ENCODE data around the gene GUCA1A.
"Not testable (repeated sequence)": the region's sequence is repeated elsewhere in the genome, so short reads cannot be mapped to it uniquely, and the experiment has no call there.

Gene GUCA1A

DNA sequence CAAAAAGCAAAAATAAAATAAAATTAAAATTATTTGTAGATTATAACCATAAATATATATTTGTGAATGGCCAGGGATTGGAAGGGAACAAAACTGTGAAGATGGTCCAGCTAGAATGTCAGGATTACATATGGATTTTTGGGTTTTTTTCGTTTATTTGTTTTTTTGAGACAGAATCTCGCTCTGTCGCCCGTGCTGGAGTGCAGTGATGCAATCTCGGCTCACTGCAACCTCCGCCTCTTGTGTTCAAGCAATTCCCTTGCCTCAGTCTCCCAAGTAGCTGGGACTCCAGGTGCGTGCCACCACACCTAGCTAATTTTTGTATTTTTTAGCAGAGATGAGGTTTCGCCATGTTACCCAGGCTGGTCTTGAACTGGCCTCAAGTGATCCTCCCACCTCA lies 22.9 kb upstream of the GUCA1A start:
- H3K4me3 ChIP-seq (ENCODE audit: low read length): no peak overlapping the region
- no peak overlapping the region for H3K9ac ChIP-seq (ENCODE audit: low read length)
- H3K27me3 ChIP-seq (replicated peaks; ENCODE audit: control insufficient read depth, insufficient read depth, low read length): no peaks in the 10 kb centered on the region
- H3K36me3 ChIP-seq (ENCODE audit: control insufficient read depth, insufficient read depth, low read length, severe bottlenecking): no peaks in the 10 kb centered on the region
- no peak for DNase-seq (ENCODE audit: low read depth)
- H3K4me1 ChIP-seq (ENCODE audit: control insufficient read depth, insufficient read depth, low read length): no peaks in the 10 kb centered on the region
- no peaks in the 10 kb centered on the region for H3K9me3 ChIP-seq (ENCODE audit: control insufficient read depth, low read length)

DNA sequence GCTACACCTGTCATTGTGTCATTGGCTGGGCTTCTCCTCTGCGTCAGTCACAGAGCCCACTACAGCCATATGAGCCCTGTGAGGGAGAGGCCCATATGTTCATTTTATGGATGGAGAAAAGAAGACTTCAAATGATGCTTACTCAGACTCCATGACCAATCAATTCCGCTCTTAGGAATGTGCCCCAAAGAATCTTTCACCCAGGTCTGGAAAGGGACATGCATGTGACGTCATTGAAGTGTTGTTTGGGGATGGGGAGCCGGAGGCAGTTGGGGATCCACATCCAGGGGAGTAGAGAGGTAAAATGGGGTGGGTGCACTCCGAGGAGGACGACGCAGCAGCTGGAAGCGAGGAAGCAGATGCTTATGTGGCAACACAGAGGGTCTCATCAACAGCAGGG lies 21.1 kb upstream of the GUCA1A start:
- Histone ChIP-seq H3K9ac (ENCODE audit: low read length) (no peak overlapping the region), H3K4me3 (ENCODE audit: low read length) (no peak overlapping the region), H3K4me1 (ENCODE audit: control insufficient read depth, insufficient read depth, low read length) (no peaks in the 10 kb centered on the region), H3K36me3 (ENCODE audit: control insufficient read depth, insufficient read depth, low read length, severe bottlenecking) (no peaks in the 10 kb centered on the region), H3K9me3 (ENCODE audit: control insufficient read depth, low read length) (no peaks in the 10 kb centered on the region), H3K27me3 (replicated peaks; ENCODE audit: control insufficient read depth, insufficient read depth, low read length) (no peaks in the 10 kb centered on the region)
- peak; percentile 16 for DNase-seq (ENCODE audit: low read depth)

DNA sequence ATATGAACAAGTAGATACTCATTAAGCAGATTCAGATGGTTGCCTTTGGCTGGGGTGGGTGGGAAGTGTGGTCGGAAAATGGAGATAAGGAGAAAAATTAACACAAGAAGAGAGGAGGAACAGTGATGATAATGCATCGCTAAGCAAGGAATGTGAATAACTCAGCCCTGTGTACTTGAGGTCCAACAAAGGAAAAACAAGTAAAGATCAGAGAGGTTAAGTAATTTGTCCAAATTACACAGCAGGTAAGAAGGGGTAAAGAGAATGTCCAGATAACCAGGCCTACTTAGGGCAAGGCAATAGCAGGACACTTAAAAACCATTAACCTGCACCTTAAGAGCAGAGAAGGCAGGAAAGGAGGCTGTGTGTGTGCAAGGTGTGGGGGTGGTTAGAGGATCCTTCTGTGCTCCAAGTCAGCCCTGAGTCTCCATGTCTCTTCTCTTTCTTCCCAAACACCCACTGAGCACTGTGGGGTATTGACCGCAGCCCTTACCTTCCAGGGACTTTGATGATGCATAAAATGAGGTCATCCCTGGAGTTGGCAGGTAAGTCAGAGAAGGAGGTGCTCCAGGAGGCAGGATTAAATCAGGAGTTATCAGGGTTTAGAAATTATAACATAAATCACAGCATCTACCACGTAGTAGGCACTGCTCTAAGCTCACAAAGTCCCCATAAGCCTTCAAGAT lies 20.5 kb upstream of the GUCA1A start:
- DNase-seq (ENCODE audit: low read depth); H3K36me3 ChIP-seq (ENCODE audit: control insufficient read depth, insufficient read depth, low read length, severe bottlenecking); H3K4me3 ChIP-seq (ENCODE audit: low read length); H3K27me3 ChIP-seq (replicated peaks; ENCODE audit: control insufficient read depth, insufficient read depth, low read length); H3K9me3 ChIP-seq (ENCODE audit: control insufficient read depth, low read length); H3K4me1 ChIP-seq (ENCODE audit: control insufficient read depth, insufficient read depth, low read length); H3K9ac ChIP-seq (ENCODE audit: low read length): not testable (repeated sequence)

DNA sequence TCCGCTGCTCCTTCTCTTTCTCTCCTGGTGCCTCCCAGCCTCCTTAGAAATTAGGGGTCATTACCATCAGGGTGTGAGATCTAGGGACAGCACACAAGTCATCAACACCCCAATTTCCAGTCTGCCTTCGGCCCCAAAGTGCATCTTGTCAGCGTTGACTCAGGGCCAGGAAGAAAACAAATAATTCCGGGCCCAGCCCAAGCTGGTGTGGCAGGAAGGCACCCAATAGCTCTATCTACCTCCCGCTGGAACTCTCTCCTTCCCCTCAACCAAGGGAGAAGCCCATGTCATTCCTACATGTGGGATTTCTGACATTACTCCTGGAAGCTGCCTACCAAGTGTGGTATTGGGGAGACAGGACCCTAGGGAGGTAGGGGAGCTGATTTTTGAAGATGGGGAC lies 19.2 kb upstream of the GUCA1A start:
- no peaks in the 10 kb centered on the region for H3K36me3 ChIP-seq (ENCODE audit: control insufficient read depth, insufficient read depth, low read length, severe bottlenecking)
- no peak for DNase-seq (ENCODE audit: low read depth)
- H3K4me3 ChIP-seq (ENCODE audit: low read length): no peak overlapping the region
- no peak overlapping the region for H3K9ac ChIP-seq (ENCODE audit: low read length)
- H3K4me1 ChIP-seq (ENCODE audit: control insufficient read depth, insufficient read depth, low read length): peaks cover 5% of the 10 kb centered on the region
- no peaks in the 10 kb centered on the region for H3K27me3 ChIP-seq (replicated peaks; ENCODE audit: control insufficient read depth, insufficient read depth, low read length)
- no peaks in the 10 kb centered on the region for H3K9me3 ChIP-seq (ENCODE audit: control insufficient read depth, low read length)

DNA sequence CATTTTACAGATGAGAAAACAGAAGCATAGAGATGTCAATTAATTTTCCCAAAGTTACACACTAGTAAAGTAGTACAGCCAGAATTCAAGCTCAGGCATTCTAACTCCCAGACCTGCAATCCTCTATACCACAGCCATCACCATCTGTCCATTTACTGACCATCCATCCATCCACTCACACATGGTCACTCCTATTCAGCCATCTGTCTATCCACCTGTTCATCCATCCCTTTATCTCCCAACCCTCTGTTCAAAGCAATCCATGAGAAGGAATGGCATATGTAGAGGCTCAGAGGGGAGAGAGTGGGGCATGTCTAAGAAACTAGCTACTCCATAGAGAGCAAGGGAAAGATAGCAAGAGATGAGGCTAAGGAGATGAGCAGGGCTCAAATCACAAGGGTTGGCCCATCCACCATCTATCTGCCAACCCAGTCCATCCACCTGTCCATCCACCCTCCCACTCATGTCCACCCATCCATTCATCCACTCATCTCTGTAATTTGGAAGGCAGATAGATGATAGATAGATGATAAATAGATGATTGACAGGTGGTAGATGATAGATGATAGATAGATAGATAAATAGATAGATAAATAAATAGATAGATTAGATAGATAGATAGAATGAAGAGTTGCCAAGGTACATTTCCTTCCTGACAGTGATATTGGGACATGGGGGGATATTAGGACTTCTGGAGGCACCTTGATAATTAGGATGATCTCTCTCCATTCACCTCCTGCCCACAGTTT lies 18.5 kb upstream of the GUCA1A start:
- no peak overlapping the region for H3K4me3 ChIP-seq (ENCODE audit: low read length)
- peaks cover 5% of the 10 kb centered on the region for H3K4me1 ChIP-seq (ENCODE audit: control insufficient read depth, insufficient read depth, low read length)
- no peaks in the 10 kb centered on the region for H3K9me3 ChIP-seq (ENCODE audit: control insufficient read depth, low read length)
- DNase-seq (ENCODE audit: low read depth): no peak
- no peaks in the 10 kb centered on the region for H3K27me3 ChIP-seq (replicated peaks; ENCODE audit: control insufficient read depth, insufficient read depth, low read length)
- no peak overlapping the region for H3K9ac ChIP-seq (ENCODE audit: low read length)
- no peaks in the 10 kb centered on the region for H3K36me3 ChIP-seq (ENCODE audit: control insufficient read depth, insufficient read depth, low read length, severe bottlenecking)

DNA sequence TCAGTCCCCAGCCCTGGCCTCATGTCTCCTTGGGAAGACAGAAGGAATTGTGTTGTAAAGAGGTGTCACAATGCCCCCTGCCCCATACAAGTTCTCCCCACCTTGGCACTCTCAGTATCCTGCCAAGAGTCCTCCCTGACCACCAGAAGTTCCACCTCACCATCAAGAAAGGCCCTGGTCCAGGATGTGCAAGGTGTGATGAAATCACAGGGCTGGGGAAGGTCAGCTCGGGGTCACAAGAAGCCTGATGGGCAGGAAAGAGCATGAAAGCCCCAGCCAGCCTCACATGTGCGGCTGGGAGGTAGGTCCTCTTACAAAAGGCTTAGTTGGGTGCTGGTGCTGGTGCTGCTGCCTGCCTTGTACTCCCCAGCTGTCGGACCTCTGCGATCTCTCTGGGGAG lies 17.9 kb upstream of the GUCA1A start:
- DNase-seq (ENCODE audit: low read depth): no peak
- H3K9ac ChIP-seq (ENCODE audit: low read length): no peak overlapping the region

DNA sequence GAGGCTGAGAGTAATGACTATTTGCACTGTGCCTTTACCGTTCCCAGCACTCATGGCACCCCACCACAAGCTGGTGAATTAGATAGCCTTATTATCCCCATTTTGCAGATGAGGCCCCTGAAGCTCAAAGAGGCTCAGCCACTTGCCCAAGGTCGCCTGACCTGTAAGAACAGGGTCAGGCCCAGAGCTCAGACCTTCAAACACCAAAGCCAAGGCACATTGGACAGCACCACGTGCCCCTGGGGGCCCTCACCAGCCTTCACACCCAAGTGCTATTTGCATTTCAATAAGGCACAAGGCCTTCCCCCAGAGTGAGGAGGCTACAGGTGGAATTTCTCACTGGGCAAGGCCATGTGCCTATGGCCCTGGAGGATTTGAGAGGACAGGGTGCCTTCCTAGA lies 16.5 kb upstream of the GUCA1A start:
- Histone ChIP-seq H3K27me3 (replicated peaks; ENCODE audit: control insufficient read depth, insufficient read depth, low read length) (no peaks in the 10 kb centered on the region), H3K36me3 (ENCODE audit: control insufficient read depth, insufficient read depth, low read length, severe bottlenecking) (no peaks in the 10 kb centered on the region), H3K9ac (ENCODE audit: low read length) (no peak overlapping the region), H3K4me3 (ENCODE audit: low read length) (no peak overlapping the region), H3K9me3 (ENCODE audit: control insufficient read depth, low read length) (no peaks in the 10 kb centered on the region), H3K4me1 (ENCODE audit: control insufficient read depth, insufficient read depth, low read length) (peaks cover 5% of the 10 kb centered on the region)
- DNase-seq (ENCODE audit: low read depth): no peak

More for the DNA sequence above, 17.9 kb upstream of the GUCA1A start:
- Histone ChIP-seq H3K27me3 (replicated peaks; ENCODE audit: control insufficient read depth, insufficient read depth, low read length) (no peaks in the 10 kb centered on the region), H3K9me3 (ENCODE audit: control insufficient read depth, low read length) (no peaks in the 10 kb centered on the region), H3K36me3 (ENCODE audit: control insufficient read depth, insufficient read depth, low read length, severe bottlenecking) (no peaks in the 10 kb centered on the region), H3K4me3 (ENCODE audit: low read length) (no peak overlapping the region), H3K4me1 (ENCODE audit: control insufficient read depth, insufficient read depth, low read length) (peaks cover 5% of the 10 kb centered on the region)

DNA sequence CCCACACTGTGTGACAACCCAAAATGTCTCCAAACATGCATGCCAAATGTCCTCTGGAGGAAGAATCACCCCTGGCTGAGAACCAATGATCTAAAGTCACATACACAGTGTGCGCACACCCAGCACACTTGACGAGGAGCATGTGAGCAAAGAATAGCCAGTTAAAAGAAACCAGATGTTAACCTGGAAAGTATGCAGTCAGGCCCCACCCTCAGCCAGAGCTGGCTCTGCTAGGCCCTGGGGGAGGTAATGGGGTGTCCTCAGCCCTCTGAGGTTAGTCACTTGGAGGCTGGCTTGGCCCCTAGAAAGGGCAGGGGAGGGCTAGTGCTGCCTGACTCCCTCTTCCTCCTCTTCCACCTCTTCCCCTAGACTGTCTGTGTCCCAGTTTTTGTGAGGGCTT lies 15.2 kb upstream of the GUCA1A start:
- H3K36me3 ChIP-seq (ENCODE audit: control insufficient read depth, insufficient read depth, low read length, severe bottlenecking): no peaks in the 10 kb centered on the region
- no peaks in the 10 kb centered on the region for H3K9me3 ChIP-seq (ENCODE audit: control insufficient read depth, low read length)
- peak; percentile 77 for DNase-seq (ENCODE audit: low read depth)
- H3K4me3 ChIP-seq (ENCODE audit: low read length): no peak overlapping the region
- H3K27me3 ChIP-seq (replicated peaks; ENCODE audit: control insufficient read depth, insufficient read depth, low read length): no peaks in the 10 kb centered on the region
- peaks cover 5% of the 10 kb centered on the region for H3K4me1 ChIP-seq (ENCODE audit: control insufficient read depth, insufficient read depth, low read length)
- no peak overlapping the region for H3K9ac ChIP-seq (ENCODE audit: low read length)

DNA sequence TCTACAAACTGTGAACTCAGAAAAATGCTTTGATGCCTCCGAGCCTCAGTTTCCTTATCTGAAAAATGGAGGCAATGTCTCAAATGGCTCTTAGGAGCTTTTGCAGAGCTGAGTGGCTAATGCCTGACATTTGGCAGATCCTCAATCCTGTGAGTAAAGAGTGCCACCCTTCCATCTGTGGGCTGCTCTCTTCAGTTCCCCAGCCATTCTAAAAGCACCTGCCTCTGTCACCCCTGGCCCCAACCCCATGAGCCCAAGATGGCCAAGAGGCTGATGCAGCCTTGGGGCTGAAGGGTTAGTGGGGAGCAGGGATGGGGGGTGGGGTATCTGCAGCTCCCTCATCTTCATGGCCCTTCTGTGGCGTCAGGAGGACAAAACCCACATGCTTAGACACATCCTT lies 14.5 kb upstream of the GUCA1A start:
- H3K9ac ChIP-seq (ENCODE audit: low read length): no peak overlapping the region
- H3K4me1 ChIP-seq (ENCODE audit: control insufficient read depth, insufficient read depth, low read length): peaks cover 5% of the 10 kb centered on the region
- no peaks in the 10 kb centered on the region for H3K27me3 ChIP-seq (replicated peaks; ENCODE audit: control insufficient read depth, insufficient read depth, low read length)
- no peaks in the 10 kb centered on the region for H3K9me3 ChIP-seq (ENCODE audit: control insufficient read depth, low read length)
- H3K36me3 ChIP-seq (ENCODE audit: control insufficient read depth, insufficient read depth, low read length, severe bottlenecking): no peaks in the 10 kb centered on the region
- no peak for DNase-seq (ENCODE audit: low read depth)
- no peak overlapping the region for H3K4me3 ChIP-seq (ENCODE audit: low read length)

DNA sequence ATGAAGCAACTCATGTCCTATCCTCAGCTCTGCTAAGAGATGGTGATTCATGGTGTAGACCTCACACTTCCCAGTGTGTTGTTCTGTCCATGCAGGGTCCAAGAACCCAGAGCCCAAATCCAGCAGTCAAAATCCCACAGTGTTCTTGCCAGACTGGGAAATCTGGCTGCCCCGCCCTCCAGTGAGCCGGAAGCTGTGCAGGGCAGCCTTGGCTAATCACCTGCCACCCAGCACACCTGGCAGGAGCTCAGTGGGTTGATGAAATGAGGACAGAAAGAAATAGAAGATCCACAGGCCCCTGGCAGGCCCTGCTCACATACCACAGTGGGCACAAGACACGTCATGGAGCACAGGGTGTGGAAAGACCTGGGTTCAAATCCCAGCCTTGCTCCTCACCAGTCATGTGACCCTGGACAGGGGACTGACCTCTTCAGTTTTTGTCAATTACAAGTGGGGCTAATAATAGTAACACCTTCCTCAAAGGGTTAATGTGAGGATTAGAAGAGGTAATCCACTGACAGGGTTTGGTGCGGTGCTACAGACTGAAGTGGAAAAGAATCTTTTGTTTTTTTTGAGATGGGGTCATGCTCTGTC lies 13.6 kb upstream of the GUCA1A start:
- Histone ChIP-seq H3K9ac (ENCODE audit: low read length) (no peak overlapping the region), H3K4me3 (ENCODE audit: low read length) (no peak overlapping the region), H3K9me3 (ENCODE audit: control insufficient read depth, low read length) (no peaks in the 10 kb centered on the region), H3K27me3 (replicated peaks; ENCODE audit: control insufficient read depth, insufficient read depth, low read length) (no peaks in the 10 kb centered on the region), H3K4me1 (ENCODE audit: control insufficient read depth, insufficient read depth, low read length) (peaks cover 8% of the 10 kb centered on the region), H3K36me3 (ENCODE audit: control insufficient read depth, insufficient read depth, low read length, severe bottlenecking) (no peaks in the 10 kb centered on the region)
- DNase-seq (ENCODE audit: low read depth): no peak

DNA sequence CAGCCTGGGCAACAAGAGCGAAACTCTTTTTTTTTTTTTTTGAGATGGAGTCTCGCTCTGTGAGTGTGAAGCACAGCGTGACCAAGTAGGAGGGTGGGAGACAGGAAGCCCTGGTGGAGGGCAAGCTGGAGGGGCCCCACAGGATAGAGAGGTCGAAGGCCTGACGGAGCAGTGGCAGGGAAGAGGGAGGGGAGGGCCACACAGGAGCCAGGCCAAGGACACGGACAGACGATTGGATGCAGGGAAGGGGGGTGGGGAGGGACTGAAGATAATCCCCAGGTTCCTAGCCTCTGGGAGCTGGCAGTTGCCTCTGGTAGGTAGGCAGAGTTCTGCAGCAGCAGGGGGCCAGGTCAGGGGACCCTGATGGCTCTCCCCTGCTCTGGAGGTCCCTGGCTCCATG lies 10.8 kb upstream of the GUCA1A start:
- Histone ChIP-seq H3K9me3 (ENCODE audit: control insufficient read depth, low read length) (no peaks in the 10 kb centered on the region), H3K4me1 (ENCODE audit: control insufficient read depth, insufficient read depth, low read length) (peaks cover 12% of the 10 kb centered on the region), H3K4me3 (ENCODE audit: low read length) (no peak overlapping the region), H3K36me3 (ENCODE audit: control insufficient read depth, insufficient read depth, low read length, severe bottlenecking) (no peaks in the 10 kb centered on the region), H3K9ac (ENCODE audit: low read length) (no peak overlapping the region), H3K27me3 (replicated peaks; ENCODE audit: control insufficient read depth, insufficient read depth, low read length) (no peaks in the 10 kb centered on the region)
- DNase-seq (ENCODE audit: low read depth): no peak
